ENCODE data around the gene C22orf23.

DNA sequence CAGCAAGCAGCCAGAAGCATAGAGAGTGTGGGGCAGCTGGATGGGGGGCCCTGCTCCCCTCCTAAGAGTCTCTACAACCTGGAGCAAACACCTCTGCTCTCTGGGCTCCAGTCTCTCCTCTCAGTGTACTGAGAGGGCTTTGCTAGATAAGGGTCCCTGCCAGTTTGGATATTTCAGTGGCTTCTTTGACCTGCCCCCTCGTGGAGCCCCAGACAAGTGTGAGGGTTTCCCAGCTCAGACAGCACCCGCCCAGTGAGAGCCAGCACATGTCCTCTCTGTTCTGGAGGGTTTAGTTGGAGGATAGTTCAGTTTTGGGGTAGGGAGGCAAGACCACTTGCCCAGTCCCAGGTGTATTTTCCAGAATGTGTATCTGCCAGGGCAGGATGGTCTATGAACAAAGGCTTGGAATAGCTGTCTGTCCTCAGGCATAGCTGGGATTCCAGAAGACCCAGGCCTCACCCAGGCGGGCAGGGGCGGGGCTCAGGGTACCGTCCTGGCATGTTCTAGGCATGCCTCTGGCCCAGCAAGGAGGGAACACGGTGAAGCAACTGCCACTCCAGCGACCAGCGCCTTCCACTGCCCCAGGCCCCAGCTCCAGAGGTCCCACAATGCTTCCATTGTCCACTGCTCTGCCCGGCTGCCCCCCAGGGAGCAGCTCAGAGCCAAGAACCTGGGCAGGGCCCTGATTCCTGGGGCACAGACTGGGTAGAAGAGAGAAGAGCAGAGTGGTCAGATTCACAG lies 54.8 kb downstream of the C22orf23 start:
- TF ChIP-seq EZH2 (IDR thresholded peaks at IDR 0.05; ENCODE audit: borderline replicate concordance, low read length), result no peak
- TF ChIP-seq, protein P1, sequence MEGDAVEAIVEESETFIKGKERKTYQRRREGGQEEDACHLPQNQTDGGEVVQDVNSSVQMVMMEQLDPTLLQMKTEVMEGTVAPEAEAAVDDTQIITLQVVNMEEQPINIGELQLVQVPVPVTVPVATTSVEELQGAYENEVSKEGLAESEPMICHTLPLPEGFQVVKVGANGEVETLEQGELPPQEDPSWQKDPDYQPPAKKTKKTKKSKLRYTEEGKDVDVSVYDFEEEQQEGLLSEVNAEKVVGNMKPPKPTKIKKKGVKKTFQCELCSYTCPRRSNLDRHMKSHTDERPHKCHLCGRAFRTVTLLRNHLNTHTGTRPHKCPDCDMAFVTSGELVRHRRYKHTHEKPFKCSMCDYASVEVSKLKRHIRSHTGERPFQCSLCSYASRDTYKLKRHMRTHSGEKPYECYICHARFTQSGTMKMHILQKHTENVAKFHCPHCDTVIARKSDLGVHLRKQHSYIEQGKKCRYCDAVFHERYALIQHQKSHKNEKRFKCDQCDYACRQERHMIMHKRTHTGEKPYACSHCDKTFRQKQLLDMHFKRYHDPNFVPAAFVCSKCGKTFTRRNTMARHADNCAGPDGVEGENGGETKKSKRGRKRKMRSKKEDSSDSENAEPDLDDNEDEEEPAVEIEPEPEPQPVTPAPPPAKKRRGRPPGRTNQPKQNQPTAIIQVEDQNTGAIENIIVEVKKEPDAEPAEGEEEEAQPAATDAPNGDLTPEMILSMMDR (conservative IDR thresholded peaks at IDR 0.05 in 1 of 2, IDR thresholded peaks at IDR 0.05 in 1 of 2; ENCODE audit: extremely low read depth in 1 of 2, insufficient read depth in 1 of 2, low read depth in 1 of 2, low read length in 2 of 2), result peak in 1 of 2 donors; percentile 19

All from mammary epithelial cell (primary cell).